Uterine smooth muscle cell (primary cell): ENCODE results near the gene ASIC5. TPM values are rescaled to one million over a fixed set of nuclear protein-coding genes. Genes with fewer than 3 reads are reported as not detected.

Experiments used
- total RNA-seq: library from RNA; depleted of rRNA; stranded (reverse); fragments of >200 nt; gene quantifications from 2 replicates; pipeline ENCODE4 v1.2.3, GENCODE V29; 2014

The ASIC5 gene, protein sequence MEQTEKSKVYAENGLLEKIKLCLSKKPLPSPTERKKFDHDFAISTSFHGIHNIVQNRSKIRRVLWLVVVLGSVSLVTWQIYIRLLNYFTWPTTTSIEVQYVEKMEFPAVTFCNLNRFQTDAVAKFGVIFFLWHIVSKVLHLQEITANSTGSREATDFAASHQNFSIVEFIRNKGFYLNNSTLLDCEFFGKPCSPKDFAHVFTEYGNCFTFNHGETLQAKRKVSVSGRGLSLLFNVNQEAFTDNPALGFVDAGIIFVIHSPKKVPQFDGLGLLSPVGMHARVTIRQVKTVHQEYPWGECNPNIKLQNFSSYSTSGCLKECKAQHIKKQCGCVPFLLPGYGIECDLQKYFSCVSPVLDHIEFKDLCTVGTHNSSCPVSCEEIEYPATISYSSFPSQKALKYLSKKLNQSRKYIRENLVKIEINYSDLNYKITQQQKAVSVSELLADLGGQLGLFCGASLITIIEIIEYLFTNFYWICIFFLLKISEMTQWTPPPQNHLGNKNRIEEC
- not detected in 2 replicates for total RNA-seq

DNA sequence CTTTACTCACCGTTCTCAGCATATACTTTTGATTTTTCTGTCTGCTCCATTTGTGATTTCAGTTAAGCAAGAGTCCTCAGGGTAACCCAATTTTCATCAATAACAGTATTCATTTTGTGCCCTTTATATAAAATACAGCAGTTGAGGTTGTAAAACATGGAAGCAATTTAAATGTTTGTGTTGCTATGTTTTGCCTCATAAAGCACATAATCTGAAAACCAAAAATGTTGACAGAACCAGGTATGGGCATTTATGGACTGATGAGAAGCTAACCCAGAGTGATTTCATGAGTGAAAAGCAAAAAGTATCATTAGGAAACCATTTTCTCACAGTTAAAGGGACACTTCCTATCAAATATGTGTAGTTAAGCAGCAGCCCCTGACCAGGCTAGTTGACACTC is at the start of gene ASIC5:
Gene ASIC5 (minus strand): TSS at position 101 of the 400 bp plus-strand sequence. CDS start 51 bp downstream, at position 50.

DNA sequence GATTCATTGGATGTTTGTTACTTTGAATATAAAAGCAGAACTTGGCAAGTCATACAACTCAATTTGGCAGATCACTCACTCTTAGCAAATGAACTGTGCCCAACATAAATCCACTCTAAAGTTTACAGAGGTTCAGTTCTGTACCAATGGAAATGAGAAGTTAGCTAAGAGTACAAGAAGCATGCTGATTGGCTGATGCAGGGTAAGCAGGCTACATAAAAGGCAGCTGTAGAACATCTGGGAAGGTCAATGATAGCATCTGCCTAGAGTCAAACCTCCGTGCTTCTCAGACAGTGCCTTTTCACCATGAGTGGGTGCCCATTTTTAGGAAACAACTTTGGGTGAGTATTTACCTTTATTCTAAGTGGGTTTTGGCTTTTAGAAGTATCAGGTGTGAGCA is 37.4 kb upstream of the ASIC5 start, which contains the start of gene TDO2:
Gene TDO2 (plus strand): TSS at position 244 of the 400 bp plus-strand sequence. CDS start 63 bp downstream, at position 307.

Other genes starting within 250 kb of the ASIC5 start
- gene GUCY1A1, start 199.4 kb downstream of the ASIC5 start, total RNA-seq = 0.11 and 0.25 TPM in 2 replicates
- 4.1 and 4.4 TPM in 2 replicates for gene GUCY1B1, start 107.3 kb downstream of the ASIC5 start, total RNA-seq
- 0.11 TPM in 1 of 2 replicates, not detected in the other for gene TDO2, start 37.4 kb upstream of the ASIC5 start, total RNA-seq
- gene CTSO, start 87.6 kb upstream of the ASIC5 start, total RNA-seq = 10.8 and 11.6 TPM in 2 replicates